Tibial artery (tissue), 4 donors: ENCODE measurements around the gene SNX1.
"Not testable (repeated sequence)": the region's sequence is repeated elsewhere in the genome, so short reads cannot be mapped to it uniquely, and the experiment has no call there.

ENCODE experiments used
- DNase-seq, 2 donors: peaks; one replicate each; pipeline ENCODE4 v3.0.0-alpha.2; 2019
- H3K27ac ChIP-seq, 2 donors: fragments of 200-600 bp; sonication (generic) in 1 of 2; 1 replicate in 1 of 2; 2 replicates in 1 of 2; pipeline ENCODE4 v1.5.1; 2018 to 2019; ENCODE audit warnings: mild to moderate bottlenecking in 1 of 2
- H3K27me3 ChIP-seq, 2 donors: fragments of 200-600 bp; sonication (generic) in 1 of 2; one replicate each; pipeline versions ENCODE4 v1.5.1 to v1.6.0; 2016 to 2019
- H3K36me3 ChIP-seq, 3 donors: fragments of 200-600 bp; sonication (generic) in 2 of 3; one replicate each; pipeline ENCODE4 v1.5.1; 2016 to 2019; ENCODE audit warnings: mild to moderate bottlenecking in 2 of 3
- H3K4me1 ChIP-seq, 4 donors: fragments of 200-600 bp; sonication (generic) in 2 of 4; 1 replicate in 3 of 4; 2 replicates in 1 of 4; pipeline ENCODE4 v1.5.1; 2016 to 2019
- H3K4me3 ChIP-seq, 2 donors: fragments of 200-600 bp; sonication (generic) in 1 of 2; 1 replicate in 1 of 2; 2 replicates in 1 of 2; pipeline ENCODE4 v1.5.1; 2018 to 2019; ENCODE audit warnings: mild to moderate bottlenecking in 2 of 2
- H3K9me3 ChIP-seq, 3 donors: fragments of 200-600 bp; sonication (generic) in 1 of 3; one replicate each; pipeline ENCODE4 v1.5.1; 2016 to 2019
- CTCF ChIP-seq, 2 experiments: fragments of 200-600 bp in 1 of 2; fragments of 450-650 bp in 1 of 2; IDR thresholded peaks; one replicate each; pipeline ENCODE4 v1.5.1; 2017 to 2019; ENCODE audit warnings: antibody characterized with exemption in 2 of 2, mild to moderate bottlenecking in 1 of 2, moderate library complexity in 1 of 2
- intact Hi-C: fragments of 100-400 bp; cut with DNase I; formaldehyde crosslinking; loops from one replicate; pipeline ENCODE4 v1.15.0; 2023; ENCODE audit warnings: low total_unique reads

SNX1 gene

GRCh38 chr15:64111679-64112050 lies 15.9 kb downstream of the SNX1 start:
- H3K4me3 ChIP-seq = no peak overlapping the region
- H3K27ac ChIP-seq = no peak overlapping the region
- no peak for DNase-seq
- H3K27me3 ChIP-seq = no peaks in the 10 kb centered on the region
- peaks cover 0 to 11% (median 4%) of the 10 kb centered on the region in 4 donors for H3K4me1 ChIP-seq
- H3K36me3 ChIP-seq = peaks cover 34 to 39% (median 36%) of the 10 kb centered on the region in 3 donors
- intact Hi-C loops = no loop called here
- TF ChIP-seq CTCF (IDR thresholded peaks at IDR 0.05) = no peak
- no peaks in the 10 kb centered on the region for H3K9me3 ChIP-seq

- Histone ChIP-seq H3K4me1 (peaks cover 0 to 10% (median 4%) of the 10 kb centered on the region in 4 donors), H3K36me3 (peaks cover 39 to 45% (median 40%) of the 10 kb centered on the region in 3 donors), H3K27ac (no peak overlapping the region), H3K9me3 (no peaks in the 10 kb centered on the region), H3K4me3 (no peak overlapping the region), H3K27me3 (no peaks in the 10 kb centered on the region)
- no peak for TF ChIP-seq CTCF (IDR thresholded peaks at IDR 0.05)
- intact Hi-C loops = no loop called here
- DNase-seq = no peak
Observed at GRCh38 chr15:64112073-64112772, 16.4 kb downstream of the SNX1 start.

DNA sequence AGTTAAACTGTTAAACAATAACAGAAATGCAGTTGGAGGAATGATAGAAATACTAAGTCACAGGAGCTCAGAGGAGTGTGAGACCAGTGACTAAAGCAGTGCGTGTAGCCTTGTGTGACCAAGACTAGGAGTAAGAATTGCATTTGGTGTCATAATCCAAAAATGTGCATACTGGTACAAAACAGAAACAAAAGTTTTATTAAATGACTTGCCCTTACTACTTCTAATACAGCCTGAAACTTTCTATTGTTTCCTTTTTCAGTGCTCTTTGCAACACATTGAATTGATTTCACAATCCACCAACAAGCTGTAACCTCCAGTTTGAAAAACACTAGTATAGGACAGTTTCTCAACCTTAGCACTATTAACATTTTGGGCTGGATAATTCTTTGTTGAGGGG lies 17.1 kb downstream of the SNX1 start:
- no peak overlapping the region for H3K4me3 ChIP-seq
- peaks cover 0 to 8% (median 2%) of the 10 kb centered on the region in 4 donors for H3K4me1 ChIP-seq
- H3K27me3 ChIP-seq = no peaks in the 10 kb centered on the region
- DNase-seq = no peak
- H3K27ac ChIP-seq = no peak overlapping the region
- H3K9me3 ChIP-seq = no peaks in the 10 kb centered on the region
- intact Hi-C loops = no loop called here
- H3K36me3 ChIP-seq = peaks cover 46 to 52% (median 46%) of the 10 kb centered on the region in 3 donors
- no peak for TF ChIP-seq CTCF (IDR thresholded peaks at IDR 0.05)

- no peaks in the 10 kb centered on the region for H3K9me3 ChIP-seq
- H3K4me1 ChIP-seq = no peaks in the 10 kb centered on the region
- H3K27me3 ChIP-seq = no peaks in the 10 kb centered on the region
- intact Hi-C loops = no loop called here
- H3K4me3 ChIP-seq = no peak overlapping the region
- no peak for TF ChIP-seq CTCF (IDR thresholded peaks at IDR 0.05)
- H3K27ac ChIP-seq = no peak overlapping the region
- H3K36me3 ChIP-seq = peaks cover 78 to 99% (median 91%) of the 10 kb centered on the region in 3 donors
- DNase-seq = no peak
Observed at GRCh38 chr15:64117759-64118487, 22.1 kb downstream of the SNX1 start.

GRCh38 chr15:64120322-64120721 lies 24.5 kb downstream of the SNX1 start:
- DNase-seq, H3K27ac ChIP-seq: not testable (repeated sequence)
- H3K36me3 ChIP-seq = peaks cover 80 to 99% (median 92%) of the 10 kb centered on the region in 3 donors

DNA sequence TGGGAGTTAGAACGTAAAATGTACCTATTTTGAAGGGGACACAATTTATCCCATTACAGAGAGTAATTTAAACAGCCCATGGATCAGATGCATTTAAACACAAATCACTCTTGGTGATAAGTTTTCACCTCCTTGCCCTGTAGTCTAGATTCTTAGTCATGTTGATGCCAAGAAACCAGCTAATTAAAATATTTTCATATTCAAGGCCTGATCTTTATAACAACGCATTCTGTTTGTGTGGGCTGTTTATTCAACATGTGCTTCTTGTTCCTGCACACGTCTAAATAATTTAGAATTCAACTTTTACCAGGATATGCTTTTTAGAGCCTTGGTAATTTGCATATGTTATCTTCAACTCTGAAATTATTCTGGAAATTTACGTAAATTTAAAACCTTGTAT lies 25.8 kb downstream of the SNX1 start:
- H3K36me3 ChIP-seq = peaks cover 79 to 99% (median 91%) of the 10 kb centered on the region in 3 donors
- intact Hi-C loops = no loop called here

More at GRCh38 chr15:64120322-64120721, 24.5 kb downstream of the SNX1 start:
- H3K4me1 ChIP-seq, H3K4me3 ChIP-seq, intact Hi-C loops, H3K27me3 ChIP-seq, H3K9me3 ChIP-seq: not testable (repeated sequence)

More for the DNA sequence above, 25.8 kb downstream of the SNX1 start:
- no peak for TF ChIP-seq CTCF (IDR thresholded peaks at IDR 0.05)
- Histone ChIP-seq H3K27ac (no peak overlapping the region), H3K4me3 (no peak overlapping the region), H3K27me3 (no peaks in the 10 kb centered on the region), H3K4me1 (no peaks in the 10 kb centered on the region), H3K9me3 (no peaks in the 10 kb centered on the region)
- no peak for DNase-seq
